Brain microvascular endothelial cell (primary cell): ENCODE data around the gene PLEKHA6.

Experiments
- DNase-seq: peaks from one replicate; pipeline ENCODE4 v3.0.0-alpha.2; 2020
- H3K27ac ChIP-seq: fragments of 250-450 bp; sonication (Bioruptor Pico); 2 replicates; pipeline ENCODE4 v1.5.1; 2020; ENCODE audit warnings: mild to moderate bottlenecking, moderate library complexity
- H3K27me3 ChIP-seq: fragments of 250-450 bp; sonication (Bioruptor Pico); replicated peaks from 2 replicates; pipeline ENCODE4 v1.5.1; 2020; ENCODE audit warnings: mild to moderate bottlenecking
- H3K36me3 ChIP-seq: fragments of 250-450 bp; sonication (Bioruptor Pico); replicated peaks from 2 replicates; pipeline ENCODE4 v1.5.1; 2020; ENCODE audit warnings: mild to moderate bottlenecking
- H3K4me3 ChIP-seq: 2 replicates; pipeline ENCODE4 v1.5.1; 2011; ENCODE audit warnings: low read depth, mild to moderate bottlenecking, control low read depth, low read length, moderate library complexity
- CTCF ChIP-seq: IDR thresholded peaks from 2 replicates; pipeline ENCODE4 v1.5.1; 2011; ENCODE audit warnings: low read depth, mild to moderate bottlenecking, moderate library complexity, low read length, control low read depth, inconsistent platforms; ENCODE audit errors: missing control alignments
- in situ Hi-C: cut with HindIII; loops from 2 replicates; pipeline ENCODE4 v1.10.0; 2017; ENCODE audit warnings: low sequenced_read_pairs, low pct_ligation_motif_present

PLEKHA6 gene

GRCh38 chr1:204278251-204278650 is 81.5 kb downstream of the PLEKHA6 start:
- in situ Hi-C loops, result no loop called here
- Histone ChIP-seq H3K27me3 (peaks cover 34% of the 10 kb centered on the region), H3K27ac (no peak overlapping the region), H3K36me3 (no peaks in the 10 kb centered on the region), H3K4me3 (no peak overlapping the region)
- no peak for TF ChIP-seq CTCF
- no peak for DNase-seq

GRCh38 chr1:204277563-204278219 is 82.0 kb downstream of the PLEKHA6 start:
- in situ Hi-C loops, result no loop called here
- no peaks in the 10 kb centered on the region for H3K36me3 ChIP-seq
- TF ChIP-seq CTCF, result no peak
- no peak overlapping the region for H3K27ac ChIP-seq
- peaks cover 37% of the 10 kb centered on the region for H3K27me3 ChIP-seq
- no peak overlapping the region for H3K4me3 ChIP-seq
- no peak for DNase-seq

- in situ Hi-C loops, result no loop called here
- DNase-seq, result no peak
- Histone ChIP-seq H3K27ac (no peak overlapping the region), H3K36me3 (no peaks in the 10 kb centered on the region), H3K4me3 (no peak overlapping the region), H3K27me3 (peaks cover 29% of the 10 kb centered on the region)
- TF ChIP-seq CTCF, result no peak
These were observed 83.9 kb downstream of the PLEKHA6 start for GRCh38 chr1:204275695-204276370.

GRCh38 chr1:204274446-204274845 is 85.3 kb downstream of the PLEKHA6 start:
- no peak for TF ChIP-seq CTCF
- no peak overlapping the region for H3K27ac ChIP-seq
- DNase-seq, result no peak
- no peak overlapping the region for H3K4me3 ChIP-seq
- H3K27me3 ChIP-seq, result peaks cover 24% of the 10 kb centered on the region
- in situ Hi-C loops, result no loop called here
- no peaks in the 10 kb centered on the region for H3K36me3 ChIP-seq

- H3K36me3 ChIP-seq, result no peaks in the 10 kb centered on the region
- in situ Hi-C loops, result no loop called here
- H3K27me3 ChIP-seq, result peaks cover 9% of the 10 kb centered on the region
- TF ChIP-seq CTCF, result no peak
- no peak overlapping the region for H3K4me3 ChIP-seq
- no peak overlapping the region for H3K27ac ChIP-seq
- no peak for DNase-seq
These were observed 87.2 kb downstream of the PLEKHA6 start for GRCh38 chr1:204272505-204272904.
